GM21737 (cell line): ENCODE measurements around the gene BUD23.
A peak's percentile ranks its signal among the peaks of the same experiment; 100 is the strongest.

ENCODE experiments used
- ATAC-seq: cut with Tn5 transposase; IDR thresholded peaks from one replicate; pipeline ENCODE4 v1.9.1; 2021; ENCODE audit warnings: mild to moderate bottlenecking, moderate library complexity; ENCODE audit not compliant: unreplicated experiment

Gene BUD23

GRCh38 chr7:73738612-73739386 lies 55.4 kb downstream of the BUD23 start, which contains the start of gene ABHD11:
Gene ABHD11 (minus strand): TSS chr7:73738802. CDS start chr7:73738770, 32 bp downstream.
- peak; percentile 86 for ATAC-seq

- no peak for ATAC-seq
These were observed 56.0 kb downstream of the BUD23 start for GRCh38 chr7:73739387-73739767.

GRCh38 chr7:73740212-73740611 lies 56.8 kb downstream of the BUD23 start:
- ATAC-seq = no peak

GRCh38 chr7:73740771-73741170 lies 57.4 kb downstream of the BUD23 start:
- no peak for ATAC-seq

- no peak for ATAC-seq
These were observed 58.2 kb downstream of the BUD23 start for GRCh38 chr7:73741600-73741999.

- no peak for ATAC-seq
These were observed 58.9 kb downstream of the BUD23 start for GRCh38 chr7:73742338-73742752.

GRCh38 chr7:73742753-73743641 lies 59.6 kb downstream of the BUD23 start:
- ATAC-seq = no peak

- no peak for ATAC-seq
These were observed 63.0 kb downstream of the BUD23 start for GRCh38 chr7:73746378-73746777.
